HTERT RPE-1 (cell line): ENCODE measurements around the gene SUGCT.
"Not testable (repeated sequence)": the region's sequence is repeated elsewhere in the genome, so short reads cannot be mapped to it uniquely, and the experiment has no call there.

Source experiments
- in situ Hi-C: fragments of 300-500 bp; cut with MboI; formaldehyde crosslinking; loops from 4 replicates; pipeline ENCODE4 v1.14.3; 2020; ENCODE audit warnings: low sequenced_read_pairs

SUGCT gene

GRCh38 chr7:40244226-40244625, 109.4 kb downstream of the SUGCT start:
- in situ Hi-C loops = no loop called here

- in situ Hi-C loops = no loop called here
Observed at GRCh38 chr7:40248681-40249080, 113.9 kb downstream of the SUGCT start.

- in situ Hi-C loops = not testable (repeated sequence)
Observed at GRCh38 chr7:40253444-40253843, 118.6 kb downstream of the SUGCT start.

- in situ Hi-C loops = no loop called here
Observed at GRCh38 chr7:40263752-40264390, 129.1 kb downstream of the SUGCT start.

- in situ Hi-C loops = no loop called here
Observed at GRCh38 chr7:40267583-40267982, 132.8 kb downstream of the SUGCT start.

- in situ Hi-C loops = not testable (repeated sequence)
Observed at GRCh38 chr7:40268810-40269209, 134.0 kb downstream of the SUGCT start.

- in situ Hi-C loops = no loop called here
Observed at GRCh38 chr7:40276061-40276460, 141.3 kb downstream of the SUGCT start.

GRCh38 chr7:40279991-40280390, 145.2 kb downstream of the SUGCT start:
- in situ Hi-C loops = no loop called here

- in situ Hi-C loops = no loop called here
Observed at GRCh38 chr7:40282858-40283257, 148.1 kb downstream of the SUGCT start.

GRCh38 chr7:40283391-40283790, 148.6 kb downstream of the SUGCT start:
- in situ Hi-C loops = no loop called here

GRCh38 chr7:40288827-40289226, 154.0 kb downstream of the SUGCT start:
- in situ Hi-C loops = no loop called here

GRCh38 chr7:40297741-40298311, 163.0 kb downstream of the SUGCT start:
- in situ Hi-C loops = no loop called here

GRCh38 chr7:40298421-40298820, 163.6 kb downstream of the SUGCT start:
- in situ Hi-C loops = no loop called here

- in situ Hi-C loops = no loop called here
Observed at GRCh38 chr7:40299097-40299496, 164.3 kb downstream of the SUGCT start.

- in situ Hi-C loops = no loop called here
Observed at GRCh38 chr7:40300146-40300670, 165.4 kb downstream of the SUGCT start.

GRCh38 chr7:40301486-40302068, 166.8 kb downstream of the SUGCT start:
- in situ Hi-C loops = no loop called here

GRCh38 chr7:40303996-40304395, 169.2 kb downstream of the SUGCT start:
- in situ Hi-C loops = no loop called here

GRCh38 chr7:40305229-40305628, 170.4 kb downstream of the SUGCT start:
- in situ Hi-C loops = no loop called here

GRCh38 chr7:40306025-40306424, 171.2 kb downstream of the SUGCT start:
- in situ Hi-C loops = no loop called here

GRCh38 chr7:40306596-40306995, 171.8 kb downstream of the SUGCT start:
- in situ Hi-C loops = no loop called here

GRCh38 chr7:40310258-40310657, 175.5 kb downstream of the SUGCT start:
- in situ Hi-C loops = no loop called here

GRCh38 chr7:40311307-40311706, 176.5 kb downstream of the SUGCT start:
- in situ Hi-C loops = no loop called here
